ENCODE data around the gene KIAA1671. TPM values are rescaled to one million over a fixed set of nuclear protein-coding genes. Genes with fewer than 3 reads are reported as not detected.

The KIAA1671 gene
- total RNA-seq, 1 experiment from 2014 or later: 7.7 TPM

DNA sequence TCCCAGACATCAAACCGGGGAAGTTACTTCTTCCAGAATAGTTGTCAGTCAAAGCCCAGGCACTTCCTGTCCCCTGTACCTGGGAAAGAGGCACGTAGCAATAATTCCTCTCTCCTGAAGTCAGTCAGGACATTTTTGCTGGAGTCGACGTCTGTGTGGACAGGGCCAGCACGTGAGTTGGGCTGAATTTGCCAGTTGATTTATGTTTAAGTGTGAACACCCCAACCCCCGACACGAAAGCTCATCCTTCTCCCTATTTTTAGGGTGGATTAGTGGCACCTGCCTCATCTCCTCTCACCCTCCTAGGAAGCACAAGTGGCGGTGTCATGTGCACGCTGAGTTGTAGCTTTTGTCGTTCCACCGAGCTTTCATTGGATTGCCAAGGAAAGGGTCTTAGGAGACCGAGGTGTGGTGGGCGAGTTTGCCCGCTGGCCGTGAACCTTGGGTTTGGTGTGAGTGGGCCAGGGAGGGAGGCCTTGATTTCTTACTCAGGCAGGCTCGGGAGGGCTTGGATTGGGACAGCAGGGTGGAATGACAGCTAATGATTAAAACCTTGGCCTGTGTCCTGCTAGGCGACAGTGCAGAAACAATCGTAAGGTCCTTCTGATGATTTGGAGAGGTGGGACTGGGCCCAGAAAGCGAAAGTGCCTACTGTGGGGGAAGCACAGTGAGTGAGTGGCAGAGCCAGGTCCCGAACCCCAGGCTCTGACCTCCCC, 160.2 kb downstream of the KIAA1671 start:
- no peak for DNase-seq (ENCODE audit: low read depth)

GRCh38 chr22:25113316-25113721, 160.8 kb downstream of the KIAA1671 start:
- peak; percentile 13 for DNase-seq (ENCODE audit: low read depth)

GRCh38 chr22:25114369-25115362, 162.2 kb downstream of the KIAA1671 start:
- no peak for DNase-seq (ENCODE audit: low read depth)

DNA sequence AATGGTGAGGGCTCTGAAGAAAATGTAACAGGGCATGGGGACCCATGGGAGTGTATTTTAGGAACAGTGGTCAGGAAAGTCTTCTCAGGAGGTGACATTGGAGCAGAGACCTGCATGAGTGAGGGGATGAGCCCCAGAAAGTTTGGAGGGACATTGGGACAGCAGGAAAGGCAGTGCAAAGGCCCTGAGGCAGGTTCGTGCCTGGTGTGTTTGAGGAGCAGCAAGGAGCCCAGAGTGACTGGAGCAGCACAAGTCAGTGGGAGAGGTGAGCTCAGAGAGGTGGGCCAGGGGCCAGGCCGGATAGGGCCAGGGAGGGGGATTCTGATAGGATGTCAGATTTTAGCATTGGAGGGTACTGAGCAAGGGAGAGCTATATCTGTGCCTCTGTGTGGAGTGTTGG, 167.1 kb downstream of the KIAA1671 start:
- no peak for DNase-seq (ENCODE audit: low read depth)

DNA sequence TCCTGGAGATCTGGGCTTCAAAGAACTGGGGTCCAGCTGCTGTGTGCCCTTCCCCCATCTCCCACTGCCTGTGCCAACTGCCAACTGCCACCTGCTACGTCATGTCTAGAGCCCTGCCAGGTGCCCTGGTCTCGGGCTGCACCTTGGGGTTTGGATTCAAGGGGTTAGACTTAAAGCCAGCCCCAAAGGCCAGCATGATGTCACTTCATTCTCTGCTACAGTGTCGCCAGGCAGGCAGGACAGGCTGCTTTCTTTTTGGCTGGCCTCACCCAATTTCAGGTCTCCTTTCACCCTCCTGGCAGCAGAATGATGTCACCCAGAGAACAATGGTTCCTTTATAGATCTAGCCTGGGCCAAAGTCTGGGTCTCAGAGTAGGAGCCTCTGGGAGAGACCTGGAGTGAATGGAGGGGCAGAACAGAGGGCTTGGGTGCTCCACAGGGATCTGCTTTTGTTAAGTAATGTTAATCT, 167.6 kb downstream of the KIAA1671 start:
- peak; percentile 16 for DNase-seq (ENCODE audit: low read depth)

GRCh38 chr22:25120761-25121212, 168.3 kb downstream of the KIAA1671 start:
- no peak for DNase-seq (ENCODE audit: low read depth)

GRCh38 chr22:25122136-25122764, 169.7 kb downstream of the KIAA1671 start:
- no peak for DNase-seq (ENCODE audit: low read depth)

DNA sequence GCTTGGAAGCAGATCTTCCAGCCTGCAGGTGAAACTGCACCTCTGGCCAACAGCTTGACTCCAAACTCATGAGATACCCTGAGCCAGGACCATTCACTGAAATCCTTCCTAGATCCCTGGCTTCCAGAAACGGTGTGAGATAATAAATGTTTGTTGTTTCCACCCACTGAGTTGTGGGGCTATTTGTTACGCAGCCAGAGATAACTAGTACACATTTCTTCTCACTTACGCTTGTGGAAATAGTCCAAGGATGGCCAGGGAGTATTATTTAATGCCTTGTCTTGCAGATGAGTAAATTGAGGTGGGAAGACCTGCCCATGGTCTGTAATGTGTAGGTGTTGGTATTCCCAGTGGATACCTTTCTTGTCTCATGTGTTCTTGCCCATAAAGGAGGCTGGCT, 171.2 kb downstream of the KIAA1671 start:
- DNase-seq (ENCODE audit: low read depth): no peak

DNA sequence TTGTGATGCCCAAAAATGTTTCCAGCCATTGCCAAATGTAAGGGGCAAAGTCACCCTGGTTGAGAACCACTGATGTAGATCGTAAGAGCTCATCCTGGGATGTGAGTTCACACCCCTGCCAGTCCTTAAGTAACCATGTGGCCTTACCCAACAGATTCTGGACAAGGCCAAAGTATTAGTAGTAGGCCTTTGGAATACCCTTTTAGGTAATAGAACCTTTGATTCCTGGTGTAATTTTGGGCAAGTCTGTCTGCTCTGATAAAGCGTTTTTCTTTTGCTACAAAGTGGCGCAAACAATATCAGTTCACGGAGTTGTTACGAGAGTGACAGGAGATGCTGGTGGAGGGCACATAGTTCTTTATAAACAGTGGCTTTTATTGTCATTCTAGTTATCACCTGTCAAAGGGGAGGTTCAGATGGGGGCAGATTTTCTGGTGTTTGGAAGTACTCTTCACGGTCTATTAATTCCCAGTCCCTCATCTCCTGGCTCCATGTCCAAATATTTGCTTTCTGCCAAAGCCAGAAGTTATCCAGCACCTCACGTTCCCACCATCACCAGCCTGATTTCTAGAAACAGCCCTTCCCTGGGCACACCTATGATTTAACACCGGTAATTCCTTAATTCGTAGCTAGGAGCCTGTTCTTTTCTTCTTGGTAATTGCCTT, 173.3 kb downstream of the KIAA1671 start:
- no peak for DNase-seq (ENCODE audit: low read depth)

DNA sequence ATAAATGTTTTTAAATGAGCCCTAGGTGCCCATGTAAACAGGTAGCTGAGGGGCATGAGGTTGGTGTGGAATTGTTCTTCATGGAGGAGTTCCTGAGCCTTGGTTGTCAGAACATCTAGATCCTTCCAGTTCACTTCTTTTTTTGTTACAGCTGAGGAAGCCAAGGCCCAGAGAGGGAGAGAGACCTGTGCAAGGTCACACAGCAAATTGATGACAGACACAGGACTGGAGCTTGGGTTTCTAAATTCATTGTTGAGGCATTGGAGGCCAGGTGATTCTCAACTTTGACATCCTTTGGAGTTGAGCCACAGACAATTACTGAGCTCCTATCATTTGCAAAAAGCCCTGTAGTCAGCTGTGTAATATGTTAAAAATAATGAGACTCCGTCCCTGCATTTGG, 174.0 kb downstream of the KIAA1671 start:
- DNase-seq (ENCODE audit: low read depth): no peak

- DNase-seq (ENCODE audit: low read depth): no peak
Observed at GRCh38 chr22:25127318-25127717, 174.8 kb downstream of the KIAA1671 start.

- DNase-seq (ENCODE audit: low read depth): no peak
Observed at GRCh38 chr22:25130462-25130861, 177.9 kb downstream of the KIAA1671 start.

GRCh38 chr22:25131198-25131887, 178.8 kb downstream of the KIAA1671 start:
- no peak for DNase-seq (ENCODE audit: low read depth)

DNA sequence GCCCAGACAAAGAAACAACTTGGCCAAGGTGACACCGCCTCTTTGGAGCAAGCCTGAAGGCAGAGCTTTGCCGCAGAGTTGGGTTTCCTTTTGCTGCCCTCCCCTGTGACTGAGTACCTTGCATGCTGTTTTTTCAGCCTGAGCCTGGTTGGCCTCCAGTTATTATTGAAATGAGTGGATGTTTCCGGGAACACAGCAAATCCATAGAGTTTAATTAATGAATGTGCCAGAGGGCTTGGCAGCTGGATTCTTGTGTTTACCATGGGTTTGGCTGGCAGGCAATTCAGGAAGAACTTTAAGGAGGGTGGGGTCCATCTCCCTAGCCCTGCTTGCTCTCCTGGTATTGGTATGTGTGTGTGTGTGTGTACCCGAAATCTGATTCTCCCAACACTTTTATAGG, 181.5 kb downstream of the KIAA1671 start:
- DNase-seq (ENCODE audit: low read depth): no peak

DNA sequence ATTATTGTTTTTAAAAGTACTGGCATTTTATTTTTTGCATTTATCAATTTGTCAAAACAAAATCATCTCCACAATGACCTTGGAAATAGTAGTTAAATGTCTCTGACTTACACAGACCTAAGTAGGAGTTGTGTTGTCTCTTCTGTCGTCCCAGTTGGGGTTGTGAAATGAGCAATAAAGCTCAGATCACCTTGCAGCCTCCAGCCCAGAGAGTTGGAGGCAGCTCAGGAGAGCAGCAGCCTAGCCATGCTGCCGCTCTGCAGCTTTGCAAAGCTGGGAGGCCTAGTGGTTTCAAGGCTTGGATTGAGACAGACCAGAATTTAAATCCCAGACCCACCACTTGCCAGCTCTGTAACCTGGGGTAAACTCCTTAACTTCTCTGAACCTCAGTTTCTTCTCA, 181.9 kb downstream of the KIAA1671 start:
- DNase-seq (ENCODE audit: low read depth): no peak

DNA sequence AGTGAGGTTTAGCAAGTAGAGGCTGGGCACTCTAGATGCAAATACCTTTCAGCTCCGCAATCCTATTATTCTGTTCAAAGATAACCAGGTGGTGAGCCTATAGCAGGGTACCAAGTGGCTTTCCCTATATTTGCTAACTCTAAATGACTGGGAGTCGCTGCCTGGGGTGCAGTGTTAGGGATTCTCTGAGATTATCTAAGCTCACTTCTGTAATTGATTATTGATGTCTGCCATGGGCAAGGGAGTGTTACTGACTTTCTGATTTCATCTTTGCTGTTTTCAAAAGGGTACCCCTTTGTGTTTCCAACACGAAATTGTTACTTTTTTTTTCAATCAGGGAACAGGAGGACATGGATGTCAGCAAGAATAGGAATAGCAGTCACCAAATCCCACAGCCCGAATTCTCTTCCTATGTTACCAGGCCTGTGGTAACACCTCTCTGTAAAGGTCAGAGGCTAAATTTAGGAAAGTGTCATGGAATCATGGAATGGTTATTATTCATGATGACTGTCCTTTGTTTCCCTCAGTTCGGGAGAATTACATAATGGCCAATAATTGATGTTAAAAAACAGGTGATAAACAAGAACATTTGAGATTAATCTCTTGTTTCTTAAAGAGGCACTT, 184.5 kb downstream of the KIAA1671 start:
- DNase-seq (ENCODE audit: low read depth): no peak

GRCh38 chr22:25137577-25138525, 185.3 kb downstream of the KIAA1671 start:
- DNase-seq (ENCODE audit: low read depth): no peak

DNA sequence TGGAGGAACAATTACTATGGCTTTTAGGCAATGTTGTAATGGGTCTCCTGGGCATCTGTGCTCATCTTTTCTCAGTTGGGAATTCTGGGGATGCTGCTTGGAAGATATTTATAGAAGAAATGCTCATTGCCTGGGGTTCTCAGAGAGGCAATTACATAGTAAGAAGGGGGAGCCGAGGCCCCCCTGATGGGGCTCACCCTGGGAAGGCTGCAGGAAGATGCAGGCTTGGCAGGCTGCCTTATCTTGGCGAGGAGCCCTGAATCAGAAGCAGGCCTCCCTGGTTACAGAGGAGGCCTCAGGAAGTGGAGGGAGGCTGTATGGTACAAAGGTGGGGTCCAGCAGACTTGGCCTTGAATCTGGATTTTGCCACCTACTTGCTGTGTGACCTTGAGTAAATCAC, 186.5 kb downstream of the KIAA1671 start:
- peak; percentile 20 for DNase-seq (ENCODE audit: low read depth)

- no peak for DNase-seq (ENCODE audit: low read depth)
Observed at GRCh38 chr22:25142102-25142501, 189.6 kb downstream of the KIAA1671 start.

All from RPMI7951 (cell line).